ENCODE measurements around the gene PABPN1L.

GRCh38 chr16:88837806-88838205 lies 28.7 kb downstream of the PABPN1L start:
- TF ChIP-seq CTBP1 (IDR thresholded peaks at IDR 0.05; ENCODE audit: borderline replicate concordance): no peak
- TF ChIP-seq TARDBP (IDR thresholded peaks at IDR 0.05): no peak
